HG03457 (cell line): ENCODE data around the gene UFC1.

Experiments
- ATAC-seq: cut with Tn5 transposase; IDR thresholded peaks from one replicate; pipeline ENCODE4 v1.9.1; 2021; ENCODE audit warnings: moderate number of reproducible peaks; ENCODE audit not compliant: unreplicated experiment

UFC1 gene

GRCh38 chr1:161133220-161133740 lies 20.5 kb upstream of the UFC1 start:
- ATAC-seq: no peak

- no peak for ATAC-seq
These were observed 15.9 kb upstream of the UFC1 start for GRCh38 chr1:161137881-161138280.

DNA sequence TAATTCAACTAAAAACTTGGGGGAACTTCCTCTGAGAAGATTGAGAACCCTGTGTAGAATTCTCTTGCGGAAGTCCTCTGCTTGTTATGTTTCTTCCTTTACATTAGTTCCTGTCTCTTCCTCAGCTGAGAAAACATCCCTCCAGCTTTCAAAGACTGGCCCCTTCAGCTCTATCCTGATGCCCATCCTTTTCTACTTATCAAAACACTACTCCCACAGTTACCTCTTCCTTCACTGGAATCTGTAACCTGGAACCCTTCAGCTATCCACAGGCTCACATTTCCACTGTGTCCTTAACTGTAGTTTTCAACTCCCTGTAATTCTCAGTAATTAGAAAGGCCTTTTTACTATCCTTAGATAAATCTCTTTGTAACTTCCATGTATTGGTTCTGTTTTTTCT lies 15.3 kb upstream of the UFC1 start:
- ATAC-seq: no peak

DNA sequence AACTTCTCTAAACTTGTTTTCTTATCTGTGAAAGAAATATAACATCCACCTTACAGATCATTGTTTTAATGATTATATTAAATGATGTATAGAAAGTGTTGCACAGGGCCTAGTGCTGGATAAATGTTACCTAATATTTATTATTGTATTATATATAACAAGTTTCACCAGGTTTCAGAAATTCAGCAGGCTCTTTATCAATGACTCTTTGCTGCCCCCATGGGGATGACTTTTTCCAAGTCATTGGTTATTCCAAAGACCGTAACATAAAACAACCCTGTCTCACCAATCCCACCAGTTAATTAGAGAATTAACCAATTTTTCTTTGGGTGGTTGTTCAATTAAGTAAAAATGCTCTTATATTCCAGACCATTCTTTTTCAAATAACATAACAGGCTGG lies 14.0 kb upstream of the UFC1 start:
- no peak for ATAC-seq

- no peak for ATAC-seq
These were observed 12.9 kb upstream of the UFC1 start for GRCh38 chr1:161140755-161141400.

DNA sequence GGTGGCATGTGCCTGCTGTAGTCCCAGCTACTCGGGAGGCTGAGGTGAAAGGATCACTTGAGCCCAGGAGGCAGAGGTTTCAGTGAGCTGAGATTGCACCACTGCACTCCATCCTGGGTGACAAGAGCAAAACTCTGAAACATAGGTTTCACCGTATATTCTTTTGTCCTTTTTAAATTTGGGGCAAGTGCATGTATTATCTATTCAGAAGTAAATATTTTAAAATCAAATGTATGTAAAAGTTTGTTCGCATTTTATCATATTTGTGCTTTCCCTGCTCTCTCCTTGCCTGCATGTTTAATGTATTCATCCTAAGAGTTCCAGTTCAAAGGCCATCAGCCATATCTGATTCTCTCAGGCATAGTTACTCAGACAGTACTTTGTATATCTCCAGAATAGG lies 7.9 kb upstream of the UFC1 start:
- no peak for ATAC-seq

DNA sequence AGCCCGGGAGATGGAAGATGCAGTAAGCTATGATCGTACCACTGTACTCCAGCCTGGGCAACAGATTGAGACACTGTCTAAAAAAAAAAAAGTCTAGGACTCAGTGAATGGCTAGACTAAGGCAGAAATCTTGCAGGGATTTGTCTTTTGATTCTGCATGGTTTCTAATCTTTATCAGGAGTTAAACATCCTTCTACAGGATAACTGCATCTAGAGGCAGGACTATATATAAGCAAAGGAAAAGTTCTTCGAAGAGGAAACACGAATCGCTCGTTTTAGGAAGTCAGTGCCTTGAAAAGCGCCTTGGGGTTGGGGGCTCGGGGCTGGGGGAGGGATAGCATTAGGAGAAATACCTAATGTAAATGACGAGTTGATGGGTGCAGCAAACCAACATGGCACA lies 602 bp upstream of the UFC1 start:
- no peak for ATAC-seq

DNA sequence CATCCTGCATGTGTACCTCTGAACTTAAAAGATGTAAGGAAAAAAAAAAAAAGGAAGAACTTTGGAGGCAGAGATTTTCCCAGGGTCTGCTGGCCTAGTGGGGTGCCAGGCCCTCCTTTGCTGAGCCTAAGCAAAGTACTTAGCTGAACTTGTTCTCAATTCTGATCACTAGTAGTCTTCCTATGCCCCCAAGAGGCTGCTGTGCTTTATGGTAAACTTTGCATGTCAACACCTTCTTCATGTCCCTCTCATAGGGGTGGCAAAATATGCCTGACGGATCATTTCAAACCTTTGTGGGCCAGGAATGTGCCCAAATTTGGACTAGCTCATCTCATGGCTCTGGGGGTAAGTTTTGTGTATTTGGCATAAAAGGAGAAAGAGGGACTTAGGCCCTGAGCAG lies 4.1 kb downstream of the UFC1 start:
- no peak for ATAC-seq

DNA sequence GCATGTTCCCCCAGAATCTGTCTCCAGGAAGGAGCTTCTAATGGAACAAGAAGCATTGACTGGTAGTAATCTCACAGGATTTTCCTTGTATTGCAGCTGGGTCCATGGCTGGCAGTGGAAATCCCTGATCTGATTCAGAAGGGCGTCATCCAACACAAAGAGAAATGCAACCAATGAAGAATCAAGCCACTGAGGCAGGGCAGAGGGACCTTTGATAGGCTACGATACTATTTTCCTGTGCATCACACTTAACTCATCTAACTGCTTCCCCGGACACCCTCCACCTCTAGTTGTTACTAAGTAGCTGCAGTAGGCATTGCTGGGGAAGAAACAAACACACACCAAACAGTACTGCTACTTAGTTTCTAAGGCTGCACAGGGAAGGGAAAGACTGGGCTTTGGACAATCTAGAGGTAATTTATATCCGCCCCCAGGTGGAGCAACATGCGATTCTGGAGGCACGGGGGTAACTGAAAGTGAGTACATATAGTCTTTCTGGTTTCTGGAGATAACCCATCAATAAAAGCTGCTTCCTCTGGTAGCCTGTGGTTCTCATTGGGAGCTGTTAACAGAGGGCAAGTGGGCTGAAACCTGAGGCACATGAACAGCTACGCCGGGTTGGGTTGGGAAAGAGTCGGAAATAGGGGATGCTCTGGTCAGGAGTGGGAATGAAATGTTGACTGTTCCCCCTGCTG lies 4.7 kb downstream of the UFC1 start:
- no peak for ATAC-seq

DNA sequence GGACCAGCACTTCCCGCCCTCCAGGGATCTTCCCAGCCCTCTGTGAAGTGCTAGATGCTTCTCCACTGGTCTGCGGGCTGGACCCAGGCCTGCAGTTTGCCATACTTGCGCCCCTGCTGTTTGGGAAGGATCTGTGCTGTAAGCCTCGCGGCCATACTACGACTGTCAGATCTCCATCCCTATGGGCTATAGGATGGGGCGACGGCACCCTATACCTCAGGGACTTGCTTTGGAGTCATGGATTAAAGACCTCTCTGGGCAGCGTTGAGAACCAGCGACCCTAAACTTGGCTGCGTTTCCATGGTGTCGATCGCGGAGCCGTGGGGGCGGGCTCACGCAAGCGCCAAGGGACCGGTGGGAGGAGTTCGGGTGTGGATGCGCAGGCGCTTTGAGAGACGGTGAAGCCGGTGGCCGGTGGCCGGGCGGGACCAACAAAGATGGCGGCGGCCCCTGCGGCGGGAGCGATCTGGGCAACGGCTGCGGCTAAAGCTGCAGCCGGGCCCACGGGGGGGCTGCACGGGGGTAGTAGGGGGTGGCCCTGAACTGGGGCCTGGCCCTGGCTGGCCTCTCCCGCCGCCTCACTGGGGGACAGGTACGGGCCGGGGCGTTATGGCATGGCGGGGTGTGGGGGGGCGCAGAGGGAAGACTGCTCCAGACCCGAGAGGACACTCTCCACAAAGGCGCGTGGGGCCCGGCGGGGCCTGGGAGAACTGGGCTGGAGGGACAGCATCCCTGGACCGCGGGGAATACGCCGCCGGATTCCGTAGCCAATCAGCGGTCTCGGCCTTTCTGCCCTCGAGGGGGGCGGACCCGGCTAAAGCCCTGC lies 5.5 kb downstream of the UFC1 start, which contains the start of gene USP21:
Gene USP21 (plus strand): TSS at position 414 of the 826 bp plus-strand sequence. CDS start 1,141 bp downstream, outside the sequence.
- ATAC-seq: peak; percentile 44

GRCh38 chr1:161159913-161160243 lies 6.1 kb downstream of the UFC1 start:
- ATAC-seq: no peak

GRCh38 chr1:161160671-161161145 lies 6.9 kb downstream of the UFC1 start:
- no peak for ATAC-seq

GRCh38 chr1:161161652-161162051 lies 7.9 kb downstream of the UFC1 start:
- no peak for ATAC-seq

- ATAC-seq: no peak
These were observed 8.3 kb downstream of the UFC1 start for GRCh38 chr1:161162052-161162451.

DNA sequence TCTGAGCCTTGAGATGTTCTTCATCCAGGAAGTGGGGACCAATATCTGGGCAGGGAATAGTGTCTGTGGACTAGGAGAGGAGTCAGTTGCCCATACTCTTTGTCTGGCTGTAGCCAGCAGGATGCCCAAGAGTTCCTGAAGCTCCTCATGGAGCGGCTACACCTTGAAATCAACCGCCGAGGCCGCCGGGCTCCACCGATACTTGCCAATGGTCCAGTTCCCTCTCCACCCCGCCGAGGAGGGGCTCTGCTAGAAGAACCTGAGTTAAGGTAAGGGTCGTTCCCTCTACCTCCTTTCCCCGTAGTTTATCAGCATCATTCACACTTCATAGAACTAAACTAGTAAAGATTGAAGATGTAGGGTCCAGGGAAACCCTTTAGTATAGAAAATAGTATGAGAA lies 9.0 kb downstream of the UFC1 start:
- no peak for ATAC-seq

- no peak for ATAC-seq
These were observed 10.0 kb downstream of the UFC1 start for GRCh38 chr1:161163793-161164192.

- ATAC-seq: no peak
These were observed 11.3 kb downstream of the UFC1 start for GRCh38 chr1:161164901-161165610.

DNA sequence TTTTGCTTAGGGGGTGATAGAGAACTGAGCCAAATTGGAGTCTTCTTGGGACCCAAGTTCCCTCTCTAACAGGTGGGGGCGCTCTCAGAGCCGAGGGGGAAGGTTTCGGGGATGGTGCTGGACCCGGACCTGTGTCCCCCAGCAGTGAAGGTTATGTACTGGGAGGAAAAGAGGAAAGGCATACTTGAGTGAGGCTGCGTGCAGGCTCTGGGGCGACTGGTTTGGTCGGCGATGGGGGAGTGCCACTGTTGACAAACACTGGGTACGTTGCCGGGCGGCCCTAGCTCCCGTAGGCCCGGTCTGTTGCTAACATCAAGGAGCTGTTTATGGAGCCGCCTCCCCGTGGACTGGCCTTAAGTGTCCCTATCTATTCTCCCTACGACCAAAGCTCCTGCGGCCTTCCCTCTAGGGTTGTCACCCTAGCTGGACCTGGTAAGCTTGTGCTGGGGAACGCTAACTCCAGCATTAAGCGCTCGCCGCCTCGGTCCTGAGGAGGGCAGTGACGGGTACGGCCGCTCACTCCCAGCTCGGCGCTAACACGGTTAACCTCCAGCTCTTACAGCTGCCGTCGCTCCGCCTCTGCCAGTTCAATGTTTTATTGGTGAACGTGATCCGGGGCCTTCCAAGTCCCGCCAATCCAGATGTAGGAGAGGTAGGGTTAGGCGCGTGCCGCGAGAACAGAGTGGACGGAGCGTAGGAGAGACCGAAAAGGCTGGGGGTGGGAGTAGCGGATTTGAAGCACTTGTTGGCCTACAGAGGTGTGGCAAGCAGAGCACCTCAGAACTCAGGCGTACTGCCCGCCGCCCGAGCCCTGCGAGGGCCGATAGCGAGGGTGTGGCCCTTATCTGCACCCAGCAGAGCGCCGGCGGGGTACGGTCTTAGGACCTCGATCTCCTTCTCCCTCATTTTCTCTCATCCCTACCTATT lies 12.2 kb downstream of the UFC1 start, which contains the start of gene PPOX:
Gene PPOX (plus strand): TSS at position 685 of the 927 bp plus-strand sequence. CDS start 422 bp downstream, outside the sequence.
- ATAC-seq: peak; percentile 80

- ATAC-seq: no peak
These were observed 13.1 kb downstream of the UFC1 start for GRCh38 chr1:161166669-161167548.
